Measurements from ENCODE around the gene STARD4. TPM values are rescaled to one million over a fixed set of nuclear protein-coding genes. Genes with fewer than 3 reads are reported as not detected.

STARD4 gene
- total RNA-seq, 1 experiment from 2014 or later, result 31.1 TPM

GRCh38 chr5:111480346-111480745 is 32.0 kb downstream of the STARD4 start:
- POLR2A ChIA-PET, result no interaction called here
- Mint-ChIP-seq H3K9me3 (ENCODE audit: unreplicated experiment) (no peaks in the 10 kb centered on the region), H3K36me3 (ENCODE audit: insufficient read depth, unreplicated experiment) (peaks cover 6% of the 10 kb centered on the region), H3K27me3 (ENCODE audit: insufficient read depth, unreplicated experiment) (no peaks in the 10 kb centered on the region), H3K4me1 (ENCODE audit: insufficient read depth, unreplicated experiment) (no peaks in the 10 kb centered on the region), H3K4me3 (ENCODE audit: unreplicated experiment) (no peak overlapping the region), H3K27ac (ENCODE audit: low read depth, unreplicated experiment) (no peak overlapping the region)
- no peak for DNase-seq (ENCODE audit: unreplicated experiment)
- BruUV-seq (replicated peaks), result no TSS peak
- intact Hi-C loops (cut with micrococcal nuclease), result no loop called here
- CTCF ChIA-PET, result interaction anchor here (0.6 to 0.7 kb wide), 2 partner anchors 32 to 51 kb away, joined by 3 read pairs; partner anchors contain the start of gene STARD4
- TF ChIP-seq, protein P1, sequence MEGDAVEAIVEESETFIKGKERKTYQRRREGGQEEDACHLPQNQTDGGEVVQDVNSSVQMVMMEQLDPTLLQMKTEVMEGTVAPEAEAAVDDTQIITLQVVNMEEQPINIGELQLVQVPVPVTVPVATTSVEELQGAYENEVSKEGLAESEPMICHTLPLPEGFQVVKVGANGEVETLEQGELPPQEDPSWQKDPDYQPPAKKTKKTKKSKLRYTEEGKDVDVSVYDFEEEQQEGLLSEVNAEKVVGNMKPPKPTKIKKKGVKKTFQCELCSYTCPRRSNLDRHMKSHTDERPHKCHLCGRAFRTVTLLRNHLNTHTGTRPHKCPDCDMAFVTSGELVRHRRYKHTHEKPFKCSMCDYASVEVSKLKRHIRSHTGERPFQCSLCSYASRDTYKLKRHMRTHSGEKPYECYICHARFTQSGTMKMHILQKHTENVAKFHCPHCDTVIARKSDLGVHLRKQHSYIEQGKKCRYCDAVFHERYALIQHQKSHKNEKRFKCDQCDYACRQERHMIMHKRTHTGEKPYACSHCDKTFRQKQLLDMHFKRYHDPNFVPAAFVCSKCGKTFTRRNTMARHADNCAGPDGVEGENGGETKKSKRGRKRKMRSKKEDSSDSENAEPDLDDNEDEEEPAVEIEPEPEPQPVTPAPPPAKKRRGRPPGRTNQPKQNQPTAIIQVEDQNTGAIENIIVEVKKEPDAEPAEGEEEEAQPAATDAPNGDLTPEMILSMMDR (IDR thresholded peaks at IDR 0.05; ENCODE audit: unreplicated experiment), result no peak

DNA sequence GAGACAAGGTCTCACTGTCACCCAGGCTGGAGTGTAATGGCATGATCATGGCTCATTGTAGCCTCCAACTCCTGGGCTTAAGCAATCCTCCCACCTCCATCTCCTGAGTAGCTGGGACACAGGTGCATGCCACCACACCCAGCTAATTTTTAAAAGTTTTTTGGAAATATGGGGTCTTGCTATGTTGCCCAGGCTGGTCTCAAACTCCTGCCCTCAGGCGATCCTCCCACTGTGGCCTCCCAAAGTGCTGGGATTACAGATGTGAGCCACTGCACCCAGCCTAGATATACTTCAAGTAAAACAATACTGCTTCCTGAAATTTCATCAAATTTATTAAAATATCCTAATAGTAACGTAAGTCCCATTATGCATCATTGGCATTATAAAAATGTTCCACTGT is 33.4 kb downstream of the STARD4 start:
- Mint-ChIP-seq H3K27ac (ENCODE audit: low read depth, unreplicated experiment) (no peak overlapping the region), H3K9me3 (ENCODE audit: unreplicated experiment) (no peaks in the 10 kb centered on the region), H3K36me3 (ENCODE audit: insufficient read depth, unreplicated experiment) (peaks cover 6% of the 10 kb centered on the region), H3K4me1 (ENCODE audit: insufficient read depth, unreplicated experiment) (no peaks in the 10 kb centered on the region), H3K4me3 (ENCODE audit: unreplicated experiment) (no peak overlapping the region), H3K27me3 (ENCODE audit: insufficient read depth, unreplicated experiment) (no peaks in the 10 kb centered on the region)
- BruUV-seq (replicated peaks), result no TSS peak
- CTCF ChIA-PET, result interaction anchor here (2.4 kb wide), 1 partner anchor 322 kb away, joined by 11 read pairs; no protein-coding TSS in a partner anchor
- TF ChIP-seq, protein P1 (IDR thresholded peaks at IDR 0.05; ENCODE audit: unreplicated experiment), result no peak
- POLR2A ChIA-PET, result interaction anchor here (1.3 kb wide), 1 partner anchor 33 kb away, joined by 3 read pairs; the partner anchor contains the start of gene STARD4
- no peak for DNase-seq (ENCODE audit: unreplicated experiment)
- intact Hi-C loops (cut with micrococcal nuclease), result loop anchor here (1.0 to 10.0 kb wide), 2 partner anchors 204 to 321 kb away; no protein-coding TSS in a partner anchor

GRCh38 chr5:111478266-111478665 is 34.1 kb downstream of the STARD4 start:
- CTCF ChIA-PET, result interaction anchor here (0.6 to 2.4 kb wide), 6 partner anchors 34 to 668 kb away, joined by 3 to 11 read pairs (median 4); no protein-coding TSS in a partner anchor
- BruUV-seq (replicated peaks), result no TSS peak
- H3K27ac Mint-ChIP-seq (ENCODE audit: low read depth, unreplicated experiment), result no peak overlapping the region

GRCh38 chr5:111472579-111472978 is 39.8 kb downstream of the STARD4 start:
- no peak for DNase-seq (ENCODE audit: unreplicated experiment)
- intact Hi-C loops (cut with micrococcal nuclease), result loop anchor here (10.0 kb wide), 1 partner anchor 198 kb away; no protein-coding TSS in a partner anchor
- Mint-ChIP-seq H3K9me3 (ENCODE audit: unreplicated experiment) (no peaks in the 10 kb centered on the region), H3K27ac (ENCODE audit: low read depth, unreplicated experiment) (no peak overlapping the region), H3K4me3 (ENCODE audit: unreplicated experiment) (no peak overlapping the region), H3K36me3 (ENCODE audit: insufficient read depth, unreplicated experiment) (peaks cover 6% of the 10 kb centered on the region), H3K4me1 (ENCODE audit: insufficient read depth, unreplicated experiment) (peaks cover 6% of the 10 kb centered on the region), H3K27me3 (ENCODE audit: insufficient read depth, unreplicated experiment) (no peaks in the 10 kb centered on the region)
- TF ChIP-seq, protein P1 (IDR thresholded peaks at IDR 0.05; ENCODE audit: unreplicated experiment), result no peak
- CTCF ChIA-PET, result interaction anchor here (0.9 kb wide), 1 partner anchor 633 kb away, joined by 3 read pairs; no protein-coding TSS in a partner anchor
- BruUV-seq (replicated peaks), result no TSS peak
- POLR2A ChIA-PET, result interaction anchor here (0.8 to 1.7 kb wide), 3 partner anchors 12 to 41 kb away, joined by 3 to 5 read pairs (median 4); no protein-coding TSS in a partner anchor

More at GRCh38 chr5:111478266-111478665, 34.1 kb downstream of the STARD4 start:
- H3K4me1 Mint-ChIP-seq (ENCODE audit: insufficient read depth, unreplicated experiment), result no peaks in the 10 kb centered on the region
- no peaks in the 10 kb centered on the region for H3K27me3 Mint-ChIP-seq (ENCODE audit: insufficient read depth, unreplicated experiment)
- intact Hi-C loops (cut with micrococcal nuclease), result loop anchor here (1.0 to 10.0 kb wide), 2 partner anchors 203 to 320 kb away; no protein-coding TSS in a partner anchor
- H3K9me3 Mint-ChIP-seq (ENCODE audit: unreplicated experiment), result no peaks in the 10 kb centered on the region
- TF ChIP-seq, protein P1 (IDR thresholded peaks at IDR 0.05; ENCODE audit: unreplicated experiment), result no peak
- no peak overlapping the region for H3K4me3 Mint-ChIP-seq (ENCODE audit: unreplicated experiment)
- H3K36me3 Mint-ChIP-seq (ENCODE audit: insufficient read depth, unreplicated experiment), result peaks cover 6% of the 10 kb centered on the region
- DNase-seq (ENCODE audit: unreplicated experiment), result no peak
- POLR2A ChIA-PET, result interaction anchor here (1.3 kb wide), 1 partner anchor 34 kb away, joined by 3 read pairs; the partner anchor contains the start of gene STARD4

All from MCF 10A (cell line).